Lower lobe of right lung (tissue), 2 donors: ENCODE results near the gene UVRAG. TPM values are rescaled to one million over a fixed set of nuclear protein-coding genes. Genes with fewer than 3 reads are reported as not detected.
A peak's percentile ranks its signal among the peaks of the same experiment; 100 is the strongest.

ENCODE experiments used
- ATAC-seq, 2 donors: fragments of 200-7000 bp; cut with Tn5 transposase; one replicate each; pipeline ENCODE4 v1.9.1; 2020 to 2022; ENCODE audit warnings: mild to moderate bottlenecking in 2 of 2, moderate library complexity in 2 of 2
- DNase-seq: peaks from one replicate; pipeline ENCODE4 v3.0.0-alpha.2; 2020
- H3K27ac ChIP-seq: fragments of 200-600 bp; one replicate; pipeline ENCODE4 v1.8.0; 2022
- H3K27me3 ChIP-seq: fragments of 200-600 bp; one replicate; pipeline ENCODE4 v1.8.0; 2022; ENCODE audit warnings: low read depth
- H3K36me3 ChIP-seq: fragments of 200-600 bp; one replicate; pipeline ENCODE4 v1.8.0; 2022; ENCODE audit warnings: mild to moderate bottlenecking
- H3K4me1 ChIP-seq: fragments of 200-600 bp; one replicate; pipeline ENCODE4 v1.8.0; 2022
- H3K4me3 ChIP-seq: fragments of 200-600 bp; one replicate; pipeline ENCODE4 v1.8.0; 2022; ENCODE audit warnings: mild to moderate bottlenecking
- H3K9me3 ChIP-seq: fragments of 200-600 bp; one replicate; pipeline ENCODE4 v1.8.0; 2022
- intact Hi-C: fragments of 100-400 bp; cut with DNase I; formaldehyde crosslinking; loops from one replicate; pipeline ENCODE4 v1.11.0; 2022
- total RNA-seq: library from RNA; stranded (reverse); fragmentation: NEBNext Ultra II Directional; extraction: Animal tissue kit (Norgen Biotek cat#: 25700); gene quantifications from one replicate; pipeline ENCODE4 v1.2.1, GENCODE V29; 2021
- TF ChIP-seq, protein P1 (sequence below): fragments of 200-600 bp; IDR thresholded peaks from one replicate; pipeline ENCODE4 v1.8.0; 2022; ENCODE audit warnings: antibody characterized with exemption, mild to moderate bottlenecking
- donor health status: DM: no; HTN: yes; CAD: no; lungs with severe emphysema.

The UVRAG gene
- total RNA-seq, 1 donor from 2014 or later, result 36.0 TPM

DNA sequence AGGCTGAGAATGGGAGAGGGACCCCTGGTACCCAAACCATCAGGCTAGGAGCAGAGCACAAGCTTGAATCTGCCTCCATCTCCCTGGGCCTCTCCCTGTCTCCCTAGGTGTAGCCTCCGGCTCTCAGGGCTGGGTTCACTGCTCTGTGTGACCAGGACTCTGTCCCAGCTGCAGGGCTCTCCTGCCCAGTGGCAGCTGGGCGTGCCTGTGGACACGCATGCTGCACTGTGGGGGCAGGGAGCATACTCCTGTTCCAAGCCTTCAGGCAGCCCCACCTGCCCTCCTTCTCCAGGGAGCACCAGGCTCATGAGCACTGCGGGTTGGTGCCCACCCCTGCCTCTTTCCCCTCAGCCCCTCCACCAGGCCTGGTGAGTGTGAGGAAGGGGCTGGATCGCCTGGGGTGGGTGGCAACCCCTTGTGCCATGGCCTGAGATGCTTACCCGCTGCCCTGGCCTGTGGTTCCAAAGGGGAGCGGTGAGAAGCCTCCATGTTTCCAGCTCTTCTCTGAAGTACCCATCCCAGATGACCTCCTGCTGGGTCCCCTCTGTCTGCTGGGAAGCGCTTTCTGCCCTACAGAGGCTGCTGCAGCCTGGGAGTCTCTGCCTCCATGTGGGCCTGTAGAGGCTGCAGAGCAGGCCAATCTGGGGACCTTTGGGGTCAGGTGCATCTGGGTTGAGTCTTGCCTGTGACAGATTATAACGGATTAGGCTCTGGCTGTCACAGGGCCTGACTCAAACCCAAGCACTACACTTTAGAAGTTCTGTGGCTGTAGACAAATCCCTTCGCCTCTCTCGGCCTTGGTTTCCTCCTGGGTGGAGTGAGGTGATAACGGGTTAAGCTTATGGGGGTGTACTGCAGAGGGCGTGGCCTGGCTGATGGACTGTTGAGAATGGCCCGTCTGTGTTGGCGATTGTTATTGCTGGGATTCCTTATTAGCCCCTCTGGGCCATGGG is 347.6 kb downstream of the UVRAG start:
- Histone ChIP-seq H3K27ac (no peak overlapping the region), H3K36me3 (no peaks in the 10 kb centered on the region), H3K9me3 (no peaks in the 10 kb centered on the region), H3K4me1 (peaks cover 14% of the 10 kb centered on the region), H3K27me3 (no peaks in the 10 kb centered on the region), H3K4me3 (no peak overlapping the region)
- intact Hi-C loops, result no loop called here
- TF ChIP-seq, protein P1, sequence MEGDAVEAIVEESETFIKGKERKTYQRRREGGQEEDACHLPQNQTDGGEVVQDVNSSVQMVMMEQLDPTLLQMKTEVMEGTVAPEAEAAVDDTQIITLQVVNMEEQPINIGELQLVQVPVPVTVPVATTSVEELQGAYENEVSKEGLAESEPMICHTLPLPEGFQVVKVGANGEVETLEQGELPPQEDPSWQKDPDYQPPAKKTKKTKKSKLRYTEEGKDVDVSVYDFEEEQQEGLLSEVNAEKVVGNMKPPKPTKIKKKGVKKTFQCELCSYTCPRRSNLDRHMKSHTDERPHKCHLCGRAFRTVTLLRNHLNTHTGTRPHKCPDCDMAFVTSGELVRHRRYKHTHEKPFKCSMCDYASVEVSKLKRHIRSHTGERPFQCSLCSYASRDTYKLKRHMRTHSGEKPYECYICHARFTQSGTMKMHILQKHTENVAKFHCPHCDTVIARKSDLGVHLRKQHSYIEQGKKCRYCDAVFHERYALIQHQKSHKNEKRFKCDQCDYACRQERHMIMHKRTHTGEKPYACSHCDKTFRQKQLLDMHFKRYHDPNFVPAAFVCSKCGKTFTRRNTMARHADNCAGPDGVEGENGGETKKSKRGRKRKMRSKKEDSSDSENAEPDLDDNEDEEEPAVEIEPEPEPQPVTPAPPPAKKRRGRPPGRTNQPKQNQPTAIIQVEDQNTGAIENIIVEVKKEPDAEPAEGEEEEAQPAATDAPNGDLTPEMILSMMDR, result no peak
- DNase-seq, result peak; percentile 14
- ATAC-seq, result no peak

DNA sequence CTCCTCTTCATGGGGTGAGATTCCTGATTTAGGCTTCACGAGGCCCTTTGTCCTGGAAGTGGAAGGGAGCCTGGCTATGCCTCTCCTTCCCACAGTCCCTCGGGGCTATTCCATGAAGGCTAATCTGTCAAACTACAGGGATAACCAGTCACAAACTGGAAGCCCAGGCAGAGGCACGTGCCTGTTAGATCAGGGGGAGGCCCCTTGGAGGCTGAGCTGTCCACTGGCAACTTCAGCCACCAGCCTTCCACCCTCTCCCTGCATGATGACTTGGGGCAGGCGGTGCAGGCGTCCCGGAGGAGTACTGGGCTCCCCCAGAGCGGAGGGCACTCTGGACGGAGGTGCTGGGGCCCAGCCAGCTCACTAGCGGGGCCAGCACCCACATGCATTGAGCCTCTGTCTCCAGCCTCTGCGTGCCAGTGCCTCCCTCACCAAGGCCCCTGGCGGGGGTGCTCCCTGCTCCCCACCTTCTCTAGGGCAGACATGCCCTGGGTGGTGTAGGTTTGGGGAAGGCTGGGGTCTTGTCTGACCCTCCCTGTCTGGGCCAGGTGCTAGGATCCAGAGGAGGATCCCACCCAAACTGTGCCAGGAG is 348.4 kb downstream of the UVRAG start:
- intact Hi-C loops, result no loop called here
- H3K36me3 ChIP-seq, result no peaks in the 10 kb centered on the region
- peaks cover 14% of the 10 kb centered on the region for H3K4me1 ChIP-seq
- ATAC-seq (no peak), DNase-seq (peak; percentile 32)
- H3K27me3 ChIP-seq, result no peaks in the 10 kb centered on the region
- no peak overlapping the region for H3K27ac ChIP-seq
- TF ChIP-seq, protein P1, result no peak
- H3K9me3 ChIP-seq, result no peaks in the 10 kb centered on the region
- H3K4me3 ChIP-seq, result no peak overlapping the region

DNA sequence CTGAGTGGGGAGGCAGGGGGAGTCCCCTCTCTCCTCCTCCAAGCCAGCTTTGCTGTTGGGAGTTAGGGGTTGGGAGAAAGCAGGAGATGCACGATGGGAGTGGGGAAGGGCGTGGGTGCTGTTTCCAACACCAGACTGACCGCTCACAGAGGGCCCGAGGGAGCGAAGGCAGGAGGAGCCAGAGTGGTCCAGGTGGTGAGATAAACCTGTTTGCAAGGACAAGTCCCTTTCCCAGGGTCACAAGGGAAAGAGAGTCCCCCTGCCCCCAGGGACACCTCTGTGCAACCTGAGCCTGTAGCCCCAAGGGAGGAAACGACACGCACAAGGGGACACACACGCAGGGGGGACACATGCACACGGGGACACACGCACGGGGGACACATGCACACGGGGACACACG is 349.1 kb downstream of the UVRAG start:
- TF ChIP-seq, protein P1, result no peak
- H3K27ac ChIP-seq, result no peak overlapping the region
- intact Hi-C loops, result no loop called here
- peaks cover 14% of the 10 kb centered on the region for H3K4me1 ChIP-seq
- H3K4me3 ChIP-seq, result no peak overlapping the region
- ATAC-seq, result no peak
- peak; percentile 20 for DNase-seq
- no peaks in the 10 kb centered on the region for H3K27me3 ChIP-seq
- no peaks in the 10 kb centered on the region for H3K36me3 ChIP-seq
- H3K9me3 ChIP-seq, result no peaks in the 10 kb centered on the region

DNA sequence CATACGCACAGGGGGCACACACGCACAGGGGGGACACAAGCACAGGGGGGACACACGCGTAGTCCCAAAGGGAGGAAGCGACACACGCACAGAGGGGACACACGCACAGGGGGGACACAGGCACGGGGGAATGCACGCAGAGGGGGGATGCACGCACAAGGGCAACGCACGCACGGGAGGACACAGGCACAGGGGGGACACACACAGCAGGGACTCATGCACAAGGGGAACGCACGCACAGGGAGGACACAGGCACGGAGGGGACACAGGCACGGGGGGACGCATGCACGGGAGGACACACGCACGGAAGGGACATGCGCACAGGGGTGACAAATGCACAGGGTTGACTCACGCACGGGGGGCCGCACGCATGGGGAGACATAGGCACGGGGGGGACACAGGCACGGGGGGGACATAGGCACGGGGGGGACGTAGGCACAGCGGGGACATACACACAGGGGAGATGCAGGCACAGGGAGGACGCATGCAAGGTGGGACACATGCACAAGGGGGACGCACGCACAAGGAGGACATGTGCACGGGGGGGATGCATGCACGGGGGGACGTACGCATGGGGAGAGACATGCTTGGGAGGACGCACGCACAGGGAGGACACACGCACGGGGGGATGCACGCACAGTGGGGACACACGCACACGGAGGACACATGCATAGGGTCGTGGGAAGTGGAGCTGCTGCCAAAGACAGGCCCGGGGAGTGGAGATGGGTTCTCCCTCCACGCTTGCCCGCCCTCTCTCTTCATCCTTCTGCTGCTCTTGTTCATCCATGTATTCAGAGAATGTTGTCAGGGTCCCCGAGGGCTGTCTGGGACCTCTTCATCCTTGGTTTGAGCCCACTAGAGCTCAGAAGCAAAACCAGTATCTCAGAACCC is 350.1 kb downstream of the UVRAG start:
- Histone ChIP-seq H3K9me3 (no peaks in the 10 kb centered on the region), H3K27me3 (no peaks in the 10 kb centered on the region), H3K27ac (no peak overlapping the region), H3K36me3 (no peaks in the 10 kb centered on the region), H3K4me3 (no peak overlapping the region), H3K4me1 (peaks cover 14% of the 10 kb centered on the region)
- TF ChIP-seq, protein P1, result no peak
- intact Hi-C loops, result no loop called here
- ATAC-seq (no peak), DNase-seq (peak; percentile 15)

DNA sequence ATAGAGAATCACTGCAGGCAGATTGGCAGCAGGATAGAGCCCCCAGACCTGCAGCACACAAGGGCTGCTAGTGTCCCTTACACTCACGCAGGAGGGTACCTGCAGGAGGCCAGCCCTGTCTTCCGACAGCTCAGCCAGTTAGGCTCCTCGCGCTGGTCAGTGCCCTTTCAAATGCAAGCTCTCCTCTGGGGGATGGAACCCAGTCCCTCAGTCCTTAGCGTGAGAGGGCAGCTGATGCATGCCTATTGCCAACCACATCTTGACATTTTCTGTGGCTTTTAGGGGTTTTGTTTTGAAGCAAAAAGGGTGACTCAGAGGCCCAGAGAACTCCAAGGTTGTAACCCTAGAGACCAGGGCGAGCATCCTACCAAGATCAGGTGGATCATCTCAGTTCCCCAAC is 351.3 kb downstream of the UVRAG start:
- Histone ChIP-seq H3K9me3 (no peaks in the 10 kb centered on the region), H3K27me3 (no peaks in the 10 kb centered on the region), H3K27ac (no peak overlapping the region), H3K36me3 (no peaks in the 10 kb centered on the region), H3K4me1 (peaks cover 11% of the 10 kb centered on the region), H3K4me3 (no peak overlapping the region)
- ATAC-seq, result no peak
- intact Hi-C loops, result no loop called here
- no peak for DNase-seq
- TF ChIP-seq, protein P1, result no peak
